Hepatocyte (in vitro differentiated cells): Measurements from ENCODE around the gene BICD2. TPM values are rescaled to one million over a fixed set of nuclear protein-coding genes. Genes with fewer than 3 reads are reported as not detected.

Source experiments
- DNase-seq: peaks from one replicate; pipeline ENCODE4 v3.0.0-alpha.2; 2016; ENCODE audit warnings: low spot score
- H2AFZ ChIP-seq: fragments of 200-600 bp; sonication (generic); 2 replicates; pipeline ENCODE4 v1.6.0; 2016; ENCODE audit warnings: antibody characterized with exemption, mild to moderate bottlenecking
- H3K27ac ChIP-seq: fragments of 200-600 bp; sonication (generic); 2 replicates; pipeline ENCODE4 v1.5.1; 2016; ENCODE audit warnings: mild to moderate bottlenecking
- H3K27me3 ChIP-seq: fragments of 200-600 bp; sonication (generic); 2 replicates; pipeline ENCODE4 v1.6.1; 2016
- H3K36me3 ChIP-seq: fragments of 200-600 bp; sonication (generic); replicated peaks from 2 replicates; pipeline ENCODE4 v1.5.1; 2016; ENCODE audit warnings: low read depth; ENCODE audit not compliant: insufficient read depth
- H3K4me1 ChIP-seq: fragments of 200-600 bp; sonication (generic); 2 replicates; pipeline ENCODE4 v1.5.1; 2016; ENCODE audit warnings: mild to moderate bottlenecking, moderate library complexity; ENCODE audit not compliant: insufficient read depth
- H3K4me2 ChIP-seq: fragments of 200-600 bp; sonication (generic); 2 replicates; pipeline ENCODE4 v1.6.0; 2016
- H3K4me3 ChIP-seq: fragments of 200-600 bp; sonication (generic); 2 replicates; pipeline ENCODE4 v1.5.1; 2016; ENCODE audit warnings: mild to moderate bottlenecking
- H3K79me2 ChIP-seq: fragments of 200-600 bp; sonication (generic); 2 replicates; pipeline ENCODE4 v1.6.0; 2017; ENCODE audit warnings: mild to moderate bottlenecking
- H3K9me2 ChIP-seq: fragments of 200-600 bp; sonication (generic); replicated peaks from 2 replicates; pipeline ENCODE4 v1.6.0; 2017; ENCODE audit warnings: mild to moderate bottlenecking; ENCODE audit not compliant: insufficient read depth
- H3K9me3 ChIP-seq: fragments of 200-600 bp; sonication (generic); 2 replicates; pipeline ENCODE4 v1.5.1; 2016; ENCODE audit warnings: low read depth, mild to moderate bottlenecking
- H4K20me1 ChIP-seq: fragments of 200-600 bp; sonication (generic); 2 replicates; pipeline ENCODE4 v1.6.0; 2016; ENCODE audit warnings: mild to moderate bottlenecking; ENCODE audit not compliant: insufficient read depth, poor library complexity, severe bottlenecking
- CTCF ChIP-seq: fragments of 200-600 bp; sonication (generic); IDR thresholded peaks from 2 replicates; pipeline ENCODE4 v1.5.1; 2016; ENCODE audit warnings: antibody characterized with exemption, mild to moderate bottlenecking; ENCODE audit not compliant: poor library complexity
- EZH2 ChIP-seq: fragments of 200-600 bp; sonication (generic); IDR thresholded peaks from 2 replicates; pipeline ENCODE4 v1.6.1; 2016; ENCODE audit warnings: antibody characterized with exemption, mild to moderate bottlenecking, borderline replicate concordance
- EZH2phosphoT487 ChIP-seq: fragments of 200-600 bp; sonication (generic); IDR thresholded peaks from one replicate; pipeline ENCODE4 v1.6.1; 2018; ENCODE audit warnings: antibody characterized with exemption, mild to moderate bottlenecking, low read depth, moderate library complexity; ENCODE audit not compliant: unreplicated experiment, severe bottlenecking
- WGBS: methylation state at CpG from one replicate; pipeline ENCODE4 v1.1.6; 2016; ENCODE audit warnings: low lambda C conversion rate; ENCODE audit errors: missing lambda C conversion rate; 5-methylcytosine and 5-hydroxymethylcytosine counted together
- polyA plus RNA-seq: library from polyadenylated mRNA; unstranded; fragments of >200 nt; fragmentation: Nextera tagmentation; extraction: Ambion mirVana; gene quantifications from 2 replicates; pipeline ENCODE4 v1.2.1, GENCODE V29; 2016
- total RNA-seq: library from RNA; depleted of rRNA; stranded (reverse); fragments of >200 nt; gene quantifications from 2 replicates; pipeline ENCODE4 v1.2.3, GENCODE V29; 2014

BICD2 gene
- total and polyA plus RNA-seq, 2 experiments from 2014 or later: 13.2 to 25.7 TPM

GRCh38 chr9:92663126-92663525 lies 101.5 kb downstream of the BICD2 start:
- peaks cover 95% of the 10 kb centered on the region for H3K79me2 ChIP-seq
- no peaks in the 10 kb centered on the region for H3K9me2 ChIP-seq
- H2AFZ ChIP-seq: no peak overlapping the region
- 99% methylated on average over 3 of the region's 3 CpGs for WGBS
- H3K4me2 ChIP-seq: no peak overlapping the region
- H3K4me3 ChIP-seq: no peak overlapping the region
- H3K36me3 ChIP-seq: no peaks in the 10 kb centered on the region
- H4K20me1 ChIP-seq: peaks cover 11% of the 10 kb centered on the region
- H3K27ac ChIP-seq: no peak overlapping the region
- TF ChIP-seq EZH2phosphoT487: no peak
- no peak for TF ChIP-seq EZH2
- no peak for TF ChIP-seq CTCF
- no peak for DNase-seq
- no peaks in the 10 kb centered on the region for H3K4me1 ChIP-seq
- H3K9me3 ChIP-seq: no peaks in the 10 kb centered on the region
- no peaks in the 10 kb centered on the region for H3K27me3 ChIP-seq

- Histone ChIP-seq H3K36me3 (no peaks in the 10 kb centered on the region), H3K79me2 (peaks cover 81% of the 10 kb centered on the region), H3K4me1 (no peaks in the 10 kb centered on the region), H2AFZ (no peak overlapping the region), H3K4me2 (no peak overlapping the region), H3K27ac (no peak overlapping the region), H3K9me3 (no peaks in the 10 kb centered on the region), H3K4me3 (no peak overlapping the region), H3K27me3 (no peaks in the 10 kb centered on the region), H4K20me1 (peaks cover 8% of the 10 kb centered on the region), H3K9me2 (no peaks in the 10 kb centered on the region)
- 93% methylated on average over 4 of the region's 4 CpGs for WGBS
- no peak for DNase-seq
- TF ChIP-seq EZH2phosphoT487 (no peak), EZH2 (no peak), CTCF (no peak)
These were observed 102.9 kb downstream of the BICD2 start for GRCh38 chr9:92661743-92662142.

Other genes with a start within 250 kb of the BICD2 start
- 15.9 and 20.8 TPM in 2 replicates for gene ECM2, start 228.8 kb downstream of the BICD2 start, total RNA-seq
- 1.1 and 4.0 TPM in 2 replicates for gene ECM2, start 228.8 kb downstream of the BICD2 start, polyA plus RNA-seq
- 15.3 and 15.6 TPM in 2 replicates for gene IPPK, start 94.7 kb downstream of the BICD2 start, total RNA-seq
- 8.5 and 12.4 TPM in 2 replicates for gene IPPK, start 94.7 kb downstream of the BICD2 start, polyA plus RNA-seq
- gene ZNF484, start 113.2 kb upstream of the BICD2 start, total RNA-seq: 9.2 and 10.3 TPM in 2 replicates
- gene ZNF484, start 113.2 kb upstream of the BICD2 start, polyA plus RNA-seq: 1.6 and 2.3 TPM in 2 replicates
- 5.8 and 6.3 TPM in 2 replicates for gene FGD3, start 182.7 kb upstream of the BICD2 start, total RNA-seq
- gene FGD3, start 182.7 kb upstream of the BICD2 start, polyA plus RNA-seq: 4.1 and 6.5 TPM in 2 replicates